ENCODE measurements around the gene ACO1. TPM values are rescaled to one million over a fixed set of nuclear protein-coding genes. Genes with fewer than 3 reads are reported as not detected.

Gene ACO1
- total RNA-seq, 3 donors from 2014 or later, result 44.2 to 169 (median 47.1) TPM

DNA sequence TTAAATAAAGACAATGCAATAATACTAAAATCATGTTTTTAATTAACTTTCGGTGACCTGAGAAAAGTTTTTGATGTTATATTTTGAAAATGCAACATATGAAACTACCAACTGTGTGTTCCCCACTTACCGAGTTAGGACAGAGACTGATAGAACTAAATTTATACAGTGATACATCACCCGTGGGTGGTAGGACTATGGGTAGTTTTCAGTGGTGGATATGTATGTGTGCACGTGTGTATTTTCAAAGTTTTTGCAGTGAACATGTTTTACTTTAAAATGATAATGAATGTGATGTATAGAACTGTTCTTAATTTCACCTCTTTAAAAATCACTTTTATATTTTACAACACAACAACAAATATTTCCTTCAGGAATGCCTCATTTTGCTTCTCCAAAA lies 25.0 kb upstream of the ACO1 start:
- Histone ChIP-seq H3K4me3 (no peak overlapping the region), H3K4me1 (no peaks in the 10 kb centered on the region), H3K9me3 (no peaks in the 10 kb centered on the region), H3K27ac (no peak overlapping the region), H3K27me3 (no peaks in the 10 kb centered on the region), H3K36me3 (no peaks in the 10 kb centered on the region)
- TF ChIP-seq POLR2AphosphoS5 (IDR thresholded peaks at IDR 0.05) (no peak), POLR2A (IDR thresholded peaks at IDR 0.05) (no peak)
- TF ChIP-seq, protein P1, sequence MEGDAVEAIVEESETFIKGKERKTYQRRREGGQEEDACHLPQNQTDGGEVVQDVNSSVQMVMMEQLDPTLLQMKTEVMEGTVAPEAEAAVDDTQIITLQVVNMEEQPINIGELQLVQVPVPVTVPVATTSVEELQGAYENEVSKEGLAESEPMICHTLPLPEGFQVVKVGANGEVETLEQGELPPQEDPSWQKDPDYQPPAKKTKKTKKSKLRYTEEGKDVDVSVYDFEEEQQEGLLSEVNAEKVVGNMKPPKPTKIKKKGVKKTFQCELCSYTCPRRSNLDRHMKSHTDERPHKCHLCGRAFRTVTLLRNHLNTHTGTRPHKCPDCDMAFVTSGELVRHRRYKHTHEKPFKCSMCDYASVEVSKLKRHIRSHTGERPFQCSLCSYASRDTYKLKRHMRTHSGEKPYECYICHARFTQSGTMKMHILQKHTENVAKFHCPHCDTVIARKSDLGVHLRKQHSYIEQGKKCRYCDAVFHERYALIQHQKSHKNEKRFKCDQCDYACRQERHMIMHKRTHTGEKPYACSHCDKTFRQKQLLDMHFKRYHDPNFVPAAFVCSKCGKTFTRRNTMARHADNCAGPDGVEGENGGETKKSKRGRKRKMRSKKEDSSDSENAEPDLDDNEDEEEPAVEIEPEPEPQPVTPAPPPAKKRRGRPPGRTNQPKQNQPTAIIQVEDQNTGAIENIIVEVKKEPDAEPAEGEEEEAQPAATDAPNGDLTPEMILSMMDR (IDR thresholded peaks at IDR 0.05), result no peak
- DNase-seq (ENCODE audit: low spot score in 2 of 2), result no peak
- intact Hi-C loops (cut with DNase I; ENCODE audit: low total_unique reads), result no loop called here

DNA sequence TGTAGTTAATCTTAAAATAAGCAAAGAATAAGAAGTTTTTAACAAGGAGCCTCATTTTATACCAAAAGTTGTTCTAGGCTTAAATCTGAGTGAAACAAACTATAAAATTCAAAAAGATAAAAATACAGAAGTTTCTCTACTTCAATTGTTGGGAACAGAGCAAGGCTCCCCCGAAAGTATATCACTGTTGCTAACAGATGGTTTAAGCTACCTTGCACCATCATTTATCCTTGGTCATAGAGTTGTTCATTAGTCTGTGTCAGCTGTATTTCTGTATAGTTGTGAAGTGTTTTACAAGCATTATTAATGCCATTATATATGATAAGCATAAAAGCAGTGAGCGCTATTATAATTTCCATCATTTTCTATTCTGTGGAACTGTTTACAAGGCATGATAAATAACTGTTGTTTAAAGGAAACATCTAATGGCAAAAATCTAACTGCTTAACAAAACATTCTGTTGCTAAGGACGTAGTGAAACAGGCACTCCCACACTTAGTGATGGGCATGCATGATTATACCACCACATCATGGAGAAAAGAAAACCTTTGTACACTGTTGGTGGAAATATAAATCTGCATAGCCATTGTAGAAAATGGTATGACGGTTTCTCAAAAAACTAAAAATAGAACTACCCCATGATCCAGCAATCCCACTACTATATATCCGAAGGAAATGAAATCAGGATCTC lies 23.3 kb upstream of the ACO1 start:
- no peaks in the 10 kb centered on the region for H3K9me3 ChIP-seq
- intact Hi-C loops (cut with DNase I; ENCODE audit: low total_unique reads), result no loop called here
- TF ChIP-seq POLR2A (IDR thresholded peaks at IDR 0.05) (no peak), POLR2AphosphoS5 (IDR thresholded peaks at IDR 0.05) (no peak)
- TF ChIP-seq, protein P1 (IDR thresholded peaks at IDR 0.05), result no peak
- H3K27ac ChIP-seq, result no peak overlapping the region
- no peaks in the 10 kb centered on the region for H3K4me1 ChIP-seq
- no peak overlapping the region for H3K4me3 ChIP-seq
- no peak for DNase-seq (ENCODE audit: low spot score in 2 of 2)
- no peaks in the 10 kb centered on the region for H3K36me3 ChIP-seq
- H3K27me3 ChIP-seq, result no peaks in the 10 kb centered on the region

DNA sequence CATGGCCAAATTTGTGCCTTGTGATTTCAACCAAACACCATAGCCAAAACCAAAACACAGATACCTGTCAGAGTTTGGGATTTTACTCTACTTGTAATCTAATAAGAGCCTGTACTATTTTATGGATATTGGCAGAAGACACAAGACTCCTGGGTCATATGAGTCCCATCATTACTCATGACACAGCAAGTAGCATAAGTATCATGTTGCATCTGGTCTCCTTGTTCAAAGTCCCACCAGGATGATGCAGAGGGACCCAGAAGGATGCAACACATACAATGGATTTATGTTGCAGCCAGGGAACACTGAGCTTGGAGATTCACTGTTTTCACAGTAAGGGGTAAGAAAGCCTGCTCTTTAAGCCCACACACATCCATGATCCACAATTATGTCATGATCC lies 13.2 kb upstream of the ACO1 start:
- TF ChIP-seq, protein P1 (IDR thresholded peaks at IDR 0.05), result no peak
- TF ChIP-seq POLR2AphosphoS5 (IDR thresholded peaks at IDR 0.05) (no peak), POLR2A (IDR thresholded peaks at IDR 0.05) (no peak)
- Histone ChIP-seq H3K4me3 (no peak overlapping the region), H3K27ac (no peak overlapping the region), H3K4me1 (no peaks in the 10 kb centered on the region), H3K36me3 (no peaks in the 10 kb centered on the region), H3K9me3 (peaks cover 3 to 5% of the 10 kb centered on the region in 2 donors), H3K27me3 (no peaks in the 10 kb centered on the region)
- DNase-seq (ENCODE audit: low spot score in 2 of 2), result no peak
- intact Hi-C loops (cut with DNase I; ENCODE audit: low total_unique reads), result no loop called here

DNA sequence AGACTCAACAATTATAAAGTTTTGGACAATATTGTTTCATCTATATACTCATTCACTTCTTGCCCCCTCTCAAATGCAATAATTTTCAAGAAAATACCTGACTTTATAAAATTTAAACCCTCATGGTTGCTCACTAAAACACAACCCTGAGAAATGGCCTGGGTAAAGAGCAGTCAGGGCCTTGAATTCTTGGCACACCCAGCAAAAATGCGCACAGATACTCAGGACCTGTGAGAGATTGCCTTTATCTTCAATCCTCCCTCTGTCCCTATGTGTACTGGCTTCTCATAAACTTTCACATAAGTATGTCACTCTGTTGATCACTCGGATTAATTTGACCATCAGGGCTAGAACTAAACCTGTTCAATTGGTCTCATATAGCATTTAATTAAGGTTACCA lies 12.8 kb upstream of the ACO1 start:
- Histone ChIP-seq H3K9me3 (peaks cover 3 to 5% of the 10 kb centered on the region in 2 donors), H3K4me3 (no peak overlapping the region), H3K27me3 (no peaks in the 10 kb centered on the region), H3K27ac (no peak overlapping the region), H3K36me3 (no peaks in the 10 kb centered on the region), H3K4me1 (no peaks in the 10 kb centered on the region)
- DNase-seq (ENCODE audit: low spot score in 2 of 2), result no peak
- TF ChIP-seq, protein P1 (IDR thresholded peaks at IDR 0.05), result no peak
- no peak for TF ChIP-seq POLR2A (IDR thresholded peaks at IDR 0.05)
- TF ChIP-seq POLR2AphosphoS5 (IDR thresholded peaks at IDR 0.05), result no peak
- intact Hi-C loops (cut with DNase I; ENCODE audit: low total_unique reads), result no loop called here

DNA sequence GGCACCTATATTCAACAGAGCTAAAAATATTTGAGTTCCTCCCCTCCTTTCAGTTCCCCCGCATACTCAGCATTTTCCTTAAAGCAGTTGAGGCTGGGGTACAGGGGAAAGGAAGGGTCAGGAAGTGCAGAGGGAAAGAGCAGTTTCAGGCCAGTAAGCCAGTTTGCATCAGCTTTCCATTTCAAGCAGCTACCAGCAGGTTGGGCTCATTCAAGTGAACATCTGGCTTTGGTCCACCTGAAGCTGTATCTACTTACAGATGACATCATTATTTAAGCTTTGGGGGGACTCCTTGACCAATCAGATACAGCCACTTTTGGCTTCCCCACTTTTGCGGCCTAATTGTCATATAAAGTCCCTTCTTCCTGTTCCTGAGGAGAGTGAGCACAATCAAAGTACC lies 8.2 kb upstream of the ACO1 start:
- Histone ChIP-seq H3K4me3 (no peak overlapping the region), H3K4me1 (no peaks in the 10 kb centered on the region), H3K27ac (no peak overlapping the region), H3K9me3 (no peaks in the 10 kb centered on the region), H3K36me3 (no peaks in the 10 kb centered on the region), H3K27me3 (no peaks in the 10 kb centered on the region)
- DNase-seq (ENCODE audit: low spot score in 2 of 2), result no peak
- intact Hi-C loops (cut with DNase I; ENCODE audit: low total_unique reads), result loop anchor here (5.0 kb wide), 1 partner anchor 206 kb away; no protein-coding TSS in a partner anchor
- TF ChIP-seq POLR2A (IDR thresholded peaks at IDR 0.05) (no peak), POLR2AphosphoS5 (IDR thresholded peaks at IDR 0.05) (no peak)
- TF ChIP-seq, protein P1 (IDR thresholded peaks at IDR 0.05), result no peak
